Common myeloid progenitor, CD34-positive (primary cell): ENCODE data around the gene PROSER1. TPM values are rescaled to one million over a fixed set of nuclear protein-coding genes. Genes with fewer than 3 reads are reported as not detected.
"Not testable (repeated sequence)": the region's sequence is repeated elsewhere in the genome, so short reads cannot be mapped to it uniquely, and the experiment has no call there.

Experiments used
- CTCF ChIA-PET: fragments of 350-600 bp; sonication (Branson Sonifier 250); formaldehyde crosslinking; loops from one replicate; lab custom pipeline; 2021; ENCODE audit warnings: antibody characterized with exemption; lab: Charles Lee
- POLR2A ChIA-PET: fragments of 350-600 bp; sonication (Branson Sonifier 250); formaldehyde crosslinking; loops from one replicate; lab custom pipeline; 2021; ENCODE audit warnings: antibody characterized with exemption; lab: Charles Lee
- DNase-seq, 3 donors: peaks; one replicate each; pipeline versions ENCODE4 v3.0.0 to v3.0.0-alpha.2; 2013
- H3K27ac ChIP-seq, 2 experiments: 1 replicate in 1 of 2; 2 replicates in 1 of 2; pipeline ENCODE4 v1.7.0; 2013; ENCODE audit warnings: inconsistent platforms in 2 of 2, low read length in 2 of 2, mild to moderate bottlenecking in 2 of 2, low read depth in 1 of 2, moderate library complexity in 1 of 2; ENCODE audit not compliant: severe bottlenecking in 2 of 2, insufficient read depth in 1 of 2, poor library complexity in 1 of 2
- H3K27me3 ChIP-seq, 5 experiments: replicated peaks in 2 of 5; 1 replicate in 3 of 5; 2 replicates in 2 of 5; pipeline versions ENCODE4 v1.6.1 to v1.7.0; 2013; ENCODE audit warnings: low read length in 4 of 5, mild to moderate bottlenecking in 2 of 5, moderate library complexity in 2 of 5, inconsistent platforms in 1 of 5; ENCODE audit not compliant: insufficient read depth in 5 of 5, control insufficient read depth in 4 of 5
- H3K36me3 ChIP-seq, 4 experiments: 1 replicate in 2 of 4; 2 replicates in 2 of 4; pipeline versions ENCODE4 v1.6.1 to v1.7.0; 2013; ENCODE audit warnings: low read length in 3 of 4, control low read depth in 1 of 4, mild to moderate bottlenecking in 1 of 4; ENCODE audit not compliant: control insufficient read depth in 4 of 4, insufficient read depth in 4 of 4
- H3K4me1 ChIP-seq, 4 experiments: 1 replicate in 3 of 4; 2 replicates in 1 of 4; pipeline versions ENCODE4 v1.6.1 to v1.7.1; 2013; ENCODE audit warnings: low read length in 3 of 4, mild to moderate bottlenecking in 3 of 4, control low read depth in 1 of 4, inconsistent platforms in 1 of 4, moderate library complexity in 1 of 4; ENCODE audit not compliant: control insufficient read depth in 4 of 4, insufficient read depth in 4 of 4; ENCODE audit errors: control extremely low read depth in 1 of 4
- H3K4me3 ChIP-seq, 7 experiments: 1 replicate in 4 of 7; 2 replicates in 3 of 7; pipeline versions ENCODE4 v1.5.1 to v1.7.0; 2013; ENCODE audit warnings: mild to moderate bottlenecking in 7 of 7, low read length in 6 of 7, moderate library complexity in 6 of 7, inconsistent platforms in 2 of 7, low read depth in 2 of 7, control low read depth in 1 of 7; ENCODE audit not compliant: insufficient read depth in 4 of 7, control insufficient read depth in 1 of 7; ENCODE audit errors: extremely low read depth in 1 of 7
- H3K9me3 ChIP-seq, 5 experiments: 1 replicate in 4 of 5; 2 replicates in 1 of 5; pipeline versions ENCODE4 v1.6.1 to v1.7.1; 2013; ENCODE audit warnings: low read length in 4 of 5, mild to moderate bottlenecking in 2 of 5, inconsistent platforms in 1 of 5, low read depth in 1 of 5, moderate library complexity in 1 of 5; ENCODE audit not compliant: control insufficient read depth in 4 of 5, insufficient read depth in 2 of 5; ENCODE audit errors: control extremely low read depth in 1 of 5
- WGBS: methylation state at CpG from one replicate; pipeline ENCODE4 v1.1.5; 2013; ENCODE audit not compliant: insufficient coverage; 5-methylcytosine and 5-hydroxymethylcytosine counted together
- polyA plus RNA-seq: library from polyadenylated mRNA; unstranded; fragments of 120-200 nt; gene quantifications from one replicate; pipeline ENCODE4 v1.2.1, GENCODE V29; 2013

The PROSER1 gene
- 35.5 TPM for polyA plus RNA-seq

GRCh38 chr13:39037880-39038568 is at the start of gene PROSER1, which contains the start of gene NHLRC3:
TSS of gene PROSER1 (minus strand) at chr13:39038089. CDS start at chr13:39037242, 847 bp downstream.
TSS of gene NHLRC3 (plus strand) at chr13:39038456. CDS start at chr13:39038640, 184 bp downstream.
- H3K4me3 ChIP-seq = peak within 1 kb of the TSS; percentile 94 to 100 (median 96)
- H3K27ac ChIP-seq = peak within 1 kb of the TSS; percentile 95 to 96
- peaks cover 17 to 44% (median 32%) of the 10 kb centered on the region in 4 experiments for H3K4me1 ChIP-seq
- no peaks in the 10 kb centered on the region for H3K27me3 ChIP-seq
- ChIA-PET POLR2A (interaction anchor here (0.7 kb wide), 2 partner anchors 1644 to 1734 kb away, joined by 3 read pairs; no protein-coding TSS in a partner anchor), CTCF (interaction anchor here (0.9 to 2.3 kb wide), 5 partner anchors 9 to 574 kb away, joined by 3 to 9 read pairs (median 6); no protein-coding TSS in a partner anchor)
- no peaks in the 10 kb centered on the region for H3K9me3 ChIP-seq
- DNase-seq = peak; percentile 96 to 99 (median 98)
- 0% methylated on average over 39 of the region's 41 CpGs for WGBS
- peaks cover 0 to 6% (median 0%) of the 10 kb centered on the region in 4 experiments for H3K36me3 ChIP-seq

DNA sequence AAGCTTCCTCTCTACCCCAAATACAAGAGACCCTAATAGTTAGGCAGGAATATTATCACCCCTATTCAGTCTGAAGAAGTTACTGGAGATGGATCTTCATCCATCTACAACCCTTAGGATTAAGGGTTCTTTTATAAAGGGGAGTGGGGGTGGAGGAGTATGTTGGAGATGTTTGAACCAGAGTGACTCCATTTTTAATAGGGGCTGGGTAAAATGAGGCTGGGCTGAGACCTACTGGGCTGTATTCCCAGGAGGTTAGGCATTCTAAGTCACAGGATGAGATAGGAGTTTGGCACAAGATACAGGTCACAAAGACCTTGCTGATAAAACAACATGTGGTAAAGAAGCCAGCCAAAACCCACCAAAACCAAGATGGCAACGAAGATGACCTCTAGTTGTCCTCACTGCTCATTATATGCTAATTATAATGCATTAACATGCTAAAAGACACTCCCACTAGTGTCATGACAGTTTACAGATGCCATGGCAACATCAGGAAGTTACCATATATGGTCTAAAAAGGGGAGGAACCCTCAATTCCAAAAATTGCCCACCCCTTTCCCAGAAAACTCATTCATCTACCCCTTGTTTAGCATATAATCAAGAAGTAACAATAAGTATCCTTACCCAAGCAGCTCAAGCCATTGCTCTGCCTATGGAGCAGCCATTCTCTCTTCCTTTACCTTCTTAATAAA is 48.5 kb upstream of the PROSER1 start:
- CTCF ChIA-PET, H3K4me3 ChIP-seq, H3K4me1 ChIP-seq, H3K27me3 ChIP-seq, H3K36me3 ChIP-seq, DNase-seq, H3K27ac ChIP-seq, H3K9me3 ChIP-seq, POLR2A ChIA-PET: not testable (repeated sequence)
- WGBS = no CpG with 5 or more reads among the region's 1 CpG

GRCh38 chr13:39073983-39074382 is 36.1 kb upstream of the PROSER1 start:
- Histone ChIP-seq H3K27me3 (peaks cover 0 to 6% (median 2%) of the 10 kb centered on the region in 5 experiments), H3K36me3 (no peaks in the 10 kb centered on the region), H3K9me3 (peaks cover 0 to 1% (median 0%) of the 10 kb centered on the region in 5 experiments), H3K4me1 (no peaks in the 10 kb centered on the region), H3K27ac (no peak overlapping the region), H3K4me3 (no peak overlapping the region)
- 85% methylated on average over 3 of the region's 3 CpGs for WGBS
- ChIA-PET POLR2A (interaction anchor here (0.6 kb wide), 1 partner anchor 23 kb away, joined by 4 read pairs; no protein-coding TSS in a partner anchor), CTCF (interaction anchor here (1.5 kb wide), 1 partner anchor 11 kb away, joined by 3 read pairs; no protein-coding TSS in a partner anchor)
- DNase-seq = no peak

GRCh38 chr13:39072842-39073241 is 35.0 kb upstream of the PROSER1 start:
- POLR2A ChIA-PET = no interaction called here
- H3K9me3 ChIP-seq = peaks cover 0 to 1% (median 0%) of the 10 kb centered on the region in 5 experiments
- no peak overlapping the region for H3K27ac ChIP-seq
- peaks cover 0 to 6% (median 2%) of the 10 kb centered on the region in 5 experiments for H3K27me3 ChIP-seq
- CTCF ChIA-PET = no interaction called here
- no peaks in the 10 kb centered on the region for H3K4me1 ChIP-seq
- no peaks in the 10 kb centered on the region for H3K36me3 ChIP-seq
- WGBS = 89% methylated on average over 1 of the region's 2 CpGs
- no peak overlapping the region for H3K4me3 ChIP-seq
- DNase-seq = no peak

DNA sequence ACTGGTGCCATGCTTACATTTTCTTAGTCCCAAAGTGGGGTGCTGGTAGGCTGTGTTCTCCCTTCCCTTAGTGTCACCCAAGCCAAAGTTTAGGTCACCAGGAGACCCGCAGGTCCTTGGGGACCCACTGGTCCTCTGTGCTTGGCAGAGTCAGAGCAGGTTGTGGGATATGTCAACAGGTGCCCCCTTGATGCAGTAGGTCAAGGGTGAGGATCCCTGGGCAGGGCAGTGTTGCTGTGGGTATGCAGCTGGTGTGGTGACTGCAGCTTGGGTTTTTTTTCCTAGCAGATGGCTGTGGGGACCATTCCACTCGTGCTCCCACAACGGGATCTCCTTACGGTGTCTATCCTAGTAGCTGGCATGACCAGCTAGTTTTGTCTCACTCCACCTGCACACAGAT is 24.1 kb upstream of the PROSER1 start:
- H3K36me3 ChIP-seq = peaks cover 0 to 6% (median 1%) of the 10 kb centered on the region in 4 experiments
- no peak overlapping the region for H3K27ac ChIP-seq
- 97% methylated on average over 4 of the region's 4 CpGs for WGBS
- no peaks in the 10 kb centered on the region for H3K9me3 ChIP-seq
- no peak for DNase-seq
- no peaks in the 10 kb centered on the region for H3K27me3 ChIP-seq
- no peak overlapping the region for H3K4me3 ChIP-seq
- POLR2A ChIA-PET = no interaction called here
- no peaks in the 10 kb centered on the region for H3K4me1 ChIP-seq
- CTCF ChIA-PET = no interaction called here

- POLR2A ChIA-PET = no interaction called here
- Histone ChIP-seq H3K27ac (no peak overlapping the region), H3K36me3 (peaks cover 0 to 10% (median 2%) of the 10 kb centered on the region in 4 experiments)
These were observed 20.2 kb upstream of the PROSER1 start for GRCh38 chr13:39058040-39058439.

More at GRCh38 chr13:39058040-39058439, 20.2 kb upstream of the PROSER1 start:
- CTCF ChIA-PET = no interaction called here
- Histone ChIP-seq H3K27me3 (no peaks in the 10 kb centered on the region), H3K4me3 (no peak overlapping the region), H3K9me3 (peaks cover 0 to 3% (median 0%) of the 10 kb centered on the region in 5 experiments), H3K4me1 (no peaks in the 10 kb centered on the region)
- DNase-seq = no peak
